Right cardiac atrium (tissue), 5 donors: ENCODE measurements around the gene SNPH. TPM values are rescaled to one million over a fixed set of nuclear protein-coding genes. Genes with fewer than 3 reads are reported as not detected.
A peak's percentile ranks its signal among the peaks of the same experiment; 100 is the strongest.

Experiments
- ATAC-seq, 2 donors: fragments of 200-7000 bp; cut with Tn5 transposase; one replicate each; pipeline versions ENCODE4 v1.8.0 to v1.9.1; 2020; ENCODE audit warnings: moderate library complexity in 2 of 2, mild to moderate bottlenecking in 1 of 2
- DNase-seq, 3 donors: peaks; one replicate each; pipeline ENCODE4 v3.0.0-alpha.2; 2020
- H3K27ac ChIP-seq: one replicate; pipeline ENCODE4 v1.5.1; 2013; ENCODE audit warnings: mild to moderate bottlenecking, low read length, control low read depth, moderate library complexity
- H3K27me3 ChIP-seq: one replicate; pipeline ENCODE4 v1.6.1; 2013; ENCODE audit not compliant: control insufficient read depth, insufficient read depth
- H3K4me1 ChIP-seq: one replicate; pipeline ENCODE4 v1.6.1; 2013; ENCODE audit warnings: low read length; ENCODE audit not compliant: control insufficient read depth, insufficient read depth
- H3K4me3 ChIP-seq: one replicate; pipeline ENCODE4 v1.5.1; 2013; ENCODE audit warnings: low read length, control low read depth
- H3K9me3 ChIP-seq: one replicate; pipeline ENCODE4 v1.6.1; 2013; ENCODE audit warnings: low read length; ENCODE audit not compliant: control insufficient read depth
- WGBS: extraction: QIAGEN DNeasy Blood & Tissue Kit; methylation state at CpG from one replicate; pipeline ENCODE4 v1.1.7; 2013; 5-methylcytosine and 5-hydroxymethylcytosine counted together
- intact Hi-C, 4 donors: fragments of 100-400 bp; cut with DNase I; formaldehyde crosslinking; loops; one replicate each; pipeline versions ENCODE4 v1.11.0 to v1.14.0; 2022 to 2023
- polyA plus RNA-seq: library from polyadenylated mRNA; stranded (reverse); fragments of 200-250 nt; gene quantifications from one replicate; pipeline ENCODE4 v1.2.3, GENCODE V29; 2013
- total RNA-seq, 4 donors: library from RNA; stranded (reverse); fragmentation: NEBNext Ultra II Directional; extraction: Animal tissue kit (Norgen Biotek cat#: 25700); gene quantifications; one replicate each; pipeline ENCODE4 v1.2.1, GENCODE V29; 2021
- donor health status: healthy with polysubstance abuse.
- donor health status: DM: no; HTN: yes; CAD: no.
- donor health status: DM: no; HTN: no; CAD: no.
- donor health status: DM: no; HTN: yes; CAD: no; lungs with severe emphysema.
- donor health status: DM: yes; HTN: yes; CAD: no.

The SNPH gene
- total and polyA plus RNA-seq, 5 donors: 4.8 to 6.8 (median 5.2) TPM

DNA sequence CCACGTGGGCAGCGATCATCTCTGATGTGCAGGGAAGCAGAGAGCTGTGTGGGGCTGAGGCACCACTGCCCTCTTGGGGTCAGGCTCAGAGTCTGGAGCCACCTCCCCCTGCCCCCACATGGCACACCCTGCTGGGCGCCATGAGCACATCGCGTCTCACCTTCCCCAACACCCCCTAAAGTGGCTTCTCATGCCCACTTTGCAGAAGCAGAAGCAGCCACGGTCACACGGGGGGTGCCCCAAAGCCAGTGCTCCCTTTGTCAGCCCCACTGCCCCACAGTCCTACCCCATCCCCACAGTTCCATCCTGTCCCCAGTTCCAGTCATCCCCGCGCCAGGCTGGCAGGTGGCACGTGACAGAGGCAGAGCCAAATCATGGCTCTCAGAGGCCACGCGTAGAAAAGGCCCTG lies 43.3 kb downstream of the SNPH start:
- no peak for ATAC-seq
- intact Hi-C loops: no loop called here

GRCh38 chr20:1310071-1310470 lies 44.0 kb downstream of the SNPH start:
- Histone ChIP-seq H3K9me3 (no peaks in the 10 kb centered on the region), H3K27me3 (no peaks in the 10 kb centered on the region), H3K4me1 (peaks cover 3% of the 10 kb centered on the region), H3K4me3 (no peak overlapping the region), H3K27ac (no peak overlapping the region)
- 71% methylated on average over 9 of the region's 9 CpGs for WGBS
- no peak for ATAC-seq
- intact Hi-C loops: loop anchor here in 3 of 4 donors (5.0 kb wide), 3 partner anchors 87 to 132 kb away; no protein-coding TSS in a partner anchor
- DNase-seq: no peak

More for the DNA sequence above, 43.3 kb downstream of the SNPH start:
- no peak for DNase-seq
- no peak overlapping the region for H3K4me3 ChIP-seq
- H3K9me3 ChIP-seq: no peaks in the 10 kb centered on the region
- no peak overlapping the region for H3K27ac ChIP-seq
- WGBS: 85% methylated on average over 12 of the region's 12 CpGs
- H3K27me3 ChIP-seq: no peaks in the 10 kb centered on the region
- H3K4me1 ChIP-seq: peaks cover 3% of the 10 kb centered on the region

DNA sequence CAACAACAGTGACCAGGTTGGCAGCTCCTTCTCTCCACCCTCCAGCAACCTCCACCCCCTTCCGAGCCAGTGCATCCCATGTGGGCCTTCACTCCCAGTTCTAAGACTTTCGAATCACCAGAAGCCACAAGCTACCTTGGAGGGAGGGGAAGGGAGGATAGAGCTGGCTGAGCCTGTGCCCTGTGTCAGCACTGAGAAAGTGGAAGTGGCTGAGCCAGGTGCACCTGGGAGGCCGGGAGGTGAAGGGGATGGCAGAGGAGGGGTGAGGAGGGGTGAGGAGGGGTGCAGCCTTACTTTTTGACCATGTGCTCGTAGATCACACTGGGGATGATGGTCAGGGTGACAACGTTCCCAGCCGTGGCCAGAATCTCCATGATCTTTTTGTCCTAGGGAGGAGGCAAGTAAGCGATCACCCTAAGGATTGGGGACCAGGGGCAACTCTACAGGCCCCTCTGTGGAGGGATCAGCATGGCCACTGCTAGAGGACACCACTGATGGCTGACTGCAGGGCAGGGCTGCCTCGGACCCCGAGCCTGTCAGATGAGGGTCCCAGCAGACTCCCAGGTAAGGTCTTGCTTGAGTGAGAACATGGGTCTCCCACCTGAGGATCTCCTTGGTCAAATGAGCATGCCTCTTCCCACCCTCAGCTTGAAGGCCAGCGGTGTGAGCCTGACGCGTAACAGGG lies 44.6 kb downstream of the SNPH start:
- intact Hi-C loops: loop anchor here in 3 of 4 donors (5.0 kb wide), 3 partner anchors 87 to 132 kb away; no protein-coding TSS in a partner anchor
- Histone ChIP-seq H3K4me3 (no peak overlapping the region), H3K4me1 (peaks cover 3% of the 10 kb centered on the region), H3K27ac (no peak overlapping the region), H3K27me3 (no peaks in the 10 kb centered on the region), H3K9me3 (no peaks in the 10 kb centered on the region)
- no peak for DNase-seq
- ATAC-seq: no peak
- WGBS: 85% methylated on average over 12 of the region's 12 CpGs

GRCh38 chr20:1312308-1312707 lies 46.2 kb downstream of the SNPH start:
- ATAC-seq (no peak), DNase-seq (no peak)
- H3K27me3 ChIP-seq: no peaks in the 10 kb centered on the region
- peaks cover 3% of the 10 kb centered on the region for H3K4me1 ChIP-seq
- H3K27ac ChIP-seq: no peak overlapping the region
- no peak overlapping the region for H3K4me3 ChIP-seq
- 96% methylated on average over 20 of the region's 20 CpGs for WGBS
- no peaks in the 10 kb centered on the region for H3K9me3 ChIP-seq
- intact Hi-C loops: loop anchor here in 3 of 4 donors (2.0 to 5.0 kb wide), 4 partner anchors 85 to 130 kb away; no protein-coding TSS in a partner anchor

DNA sequence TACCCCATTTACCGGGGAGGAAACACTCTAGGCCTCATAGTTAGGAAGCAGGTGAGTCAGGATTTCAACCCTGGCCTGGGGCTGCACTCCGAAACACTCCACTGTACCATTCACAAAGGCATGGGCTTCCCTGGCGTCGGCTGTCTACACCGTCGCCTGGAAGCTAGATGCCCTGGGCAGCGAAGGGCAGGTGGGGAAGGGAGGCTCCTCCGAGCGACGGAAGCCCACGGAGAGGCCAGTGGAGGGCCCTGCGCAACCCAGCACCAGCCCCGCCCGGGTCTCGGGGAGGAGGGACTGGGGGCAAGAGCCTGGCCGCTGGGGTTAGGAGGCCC lies 46.8 kb downstream of the SNPH start:
- no peaks in the 10 kb centered on the region for H3K27me3 ChIP-seq
- intact Hi-C loops: loop anchor here (1.0 to 5.0 kb wide), 5 partner anchors 84 to 129 kb away; no protein-coding TSS in a partner anchor
- no peak overlapping the region for H3K4me3 ChIP-seq
- H3K27ac ChIP-seq: no peak overlapping the region
- ATAC-seq (peak in 1 of 2 donors; percentile 32), DNase-seq (no peak)
- H3K4me1 ChIP-seq: peaks cover 3% of the 10 kb centered on the region
- 73% methylated on average over 16 of the region's 16 CpGs for WGBS
- no peaks in the 10 kb centered on the region for H3K9me3 ChIP-seq

DNA sequence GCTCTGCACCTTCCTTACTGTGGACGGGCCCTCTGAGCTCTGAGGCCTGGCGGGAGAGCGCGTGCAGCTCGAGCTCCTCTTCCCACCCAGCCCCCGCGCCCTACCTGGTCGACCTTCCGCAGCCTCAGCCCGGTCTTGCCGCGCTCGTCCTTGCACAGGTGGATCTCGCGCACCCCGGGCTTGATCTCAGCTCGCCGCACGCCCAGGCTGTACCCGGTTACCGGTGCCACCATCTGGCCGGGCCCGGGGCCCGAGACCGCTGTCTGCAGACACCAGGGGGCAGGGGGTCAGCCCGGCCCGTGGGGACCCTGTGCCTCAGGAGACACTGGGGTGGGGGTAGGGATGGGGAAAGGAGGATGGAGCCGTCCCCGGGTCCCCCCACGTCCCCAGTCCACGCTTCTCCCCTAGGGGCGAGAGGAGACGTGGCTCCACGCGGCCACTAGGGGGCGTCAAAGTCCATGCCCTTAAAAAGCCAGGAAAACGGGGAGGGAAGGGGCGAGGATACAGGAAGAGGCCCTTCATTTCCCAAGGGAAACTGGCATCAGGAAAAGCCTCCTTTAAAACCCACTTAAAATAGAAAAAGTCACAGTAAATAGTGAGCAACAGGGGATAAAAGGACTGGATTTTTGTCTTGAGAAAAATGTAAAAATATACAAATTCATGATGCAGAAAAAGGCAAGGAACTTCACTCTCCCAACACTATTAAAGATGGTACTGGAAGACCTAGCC lies 47.3 kb downstream of the SNPH start:
- no peak overlapping the region for H3K4me3 ChIP-seq
- WGBS: 16% methylated on average over 38 of the region's 38 CpGs

GRCh38 chr20:1315804-1316203 lies 49.7 kb downstream of the SNPH start:
- no peak for DNase-seq
- Histone ChIP-seq H3K27ac (no peak overlapping the region), H3K4me1 (peaks cover 3% of the 10 kb centered on the region), H3K4me3 (no peak overlapping the region), H3K9me3 (no peaks in the 10 kb centered on the region), H3K27me3 (no peaks in the 10 kb centered on the region)
- no peak for ATAC-seq
- 91% methylated on average over 5 of the region's 5 CpGs for WGBS
- intact Hi-C loops: no loop called here

More for the DNA sequence above, 47.3 kb downstream of the SNPH start:
- ATAC-seq: peak; percentile 83 to 89
- peaks cover 3% of the 10 kb centered on the region for H3K4me1 ChIP-seq
- no peaks in the 10 kb centered on the region for H3K27me3 ChIP-seq
- no peaks in the 10 kb centered on the region for H3K9me3 ChIP-seq
- H3K27ac ChIP-seq: no peak overlapping the region
- intact Hi-C loops: loop anchor here (1.0 to 5.0 kb wide), 5 partner anchors 84 to 129 kb away; no protein-coding TSS in a partner anchor
- peak; percentile 80 to 90 (median 89) for DNase-seq

DNA sequence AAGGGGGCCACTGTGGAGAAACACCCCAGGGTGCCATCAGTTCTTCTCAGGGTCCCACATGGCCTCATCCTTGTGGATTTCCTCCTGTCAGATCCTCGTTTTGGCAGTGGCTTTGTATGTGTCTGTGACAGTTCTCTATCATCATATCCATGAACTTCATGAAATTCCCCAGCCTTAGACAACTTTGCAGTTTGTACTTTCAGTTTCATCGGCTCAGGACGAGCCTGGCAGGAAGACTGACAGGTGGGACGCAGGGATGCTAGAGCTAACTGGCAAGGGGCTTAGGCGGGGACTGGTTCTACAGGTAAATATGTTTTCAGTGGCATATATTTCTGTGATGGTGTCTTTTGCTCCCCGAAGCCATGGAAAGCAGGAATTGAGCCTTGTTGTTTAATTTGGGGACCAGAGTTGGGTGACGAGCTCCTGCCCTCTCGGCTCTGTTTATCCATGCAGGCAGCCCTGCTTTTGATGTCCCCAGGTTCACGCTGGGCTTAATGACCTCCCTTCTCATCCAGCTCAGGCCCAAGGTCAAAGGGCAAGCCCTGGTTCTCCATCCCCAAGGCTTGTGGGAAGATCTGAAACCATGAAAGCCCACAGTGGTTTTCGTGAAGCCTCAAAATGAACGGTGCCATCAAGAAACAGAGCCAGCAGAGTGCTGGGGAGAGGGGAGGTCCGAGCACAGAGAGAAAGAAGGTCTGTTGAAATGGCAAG lies 51.6 kb downstream of the SNPH start:
- ATAC-seq: no peak
- H3K4me1 ChIP-seq: peaks cover 6% of the 10 kb centered on the region
- no peak overlapping the region for H3K4me3 ChIP-seq
- H3K27me3 ChIP-seq: no peaks in the 10 kb centered on the region
- no peaks in the 10 kb centered on the region for H3K9me3 ChIP-seq
- 57% methylated on average over 12 of the region's 12 CpGs for WGBS
- intact Hi-C loops: no loop called here
- no peak for DNase-seq
- H3K27ac ChIP-seq: no peak overlapping the region

GRCh38 chr20:1319051-1319450 lies 53.0 kb downstream of the SNPH start:
- Histone ChIP-seq H3K4me3 (no peak overlapping the region), H3K9me3 (no peaks in the 10 kb centered on the region), H3K4me1 (peaks cover 3% of the 10 kb centered on the region), H3K27me3 (no peaks in the 10 kb centered on the region), H3K27ac (no peak overlapping the region)
- no peak for ATAC-seq
- intact Hi-C loops: no loop called here
- WGBS: 76% methylated on average over 4 of the region's 4 CpGs
- DNase-seq: no peak

DNA sequence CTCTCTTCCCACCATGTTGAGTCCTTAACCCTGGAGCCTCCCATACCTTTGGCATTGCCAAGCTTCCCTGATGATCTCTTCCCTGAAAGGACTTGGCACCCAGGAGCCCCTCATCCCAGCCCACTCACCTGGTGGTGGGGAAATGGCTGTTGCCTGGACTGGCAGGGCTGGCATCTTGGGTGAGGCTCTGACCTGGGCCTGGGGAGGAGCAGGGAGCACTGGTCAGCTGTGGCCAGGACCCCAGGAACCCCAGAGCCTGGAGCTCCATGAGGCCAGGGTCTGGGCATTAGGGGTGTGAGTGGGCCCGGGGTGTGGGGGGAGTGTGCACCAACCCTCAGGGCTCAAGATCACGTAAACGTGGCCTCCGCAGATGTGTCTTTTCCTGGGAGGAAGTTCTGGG lies 53.4 kb downstream of the SNPH start:
- peak in 1 of 3 donors; percentile 37 for DNase-seq

GRCh38 chr20:1320016-1320415 lies 53.9 kb downstream of the SNPH start:
- WGBS: 91% methylated on average over 6 of the region's 6 CpGs
- peaks cover 3% of the 10 kb centered on the region for H3K4me1 ChIP-seq

More for the DNA sequence above, 53.4 kb downstream of the SNPH start:
- no peaks in the 10 kb centered on the region for H3K27me3 ChIP-seq
- ATAC-seq: no peak
- no peaks in the 10 kb centered on the region for H3K9me3 ChIP-seq
- no peak overlapping the region for H3K4me3 ChIP-seq
- WGBS: 74% methylated on average over 4 of the region's 4 CpGs
- intact Hi-C loops: no loop called here
- no peak overlapping the region for H3K27ac ChIP-seq
- H3K4me1 ChIP-seq: peaks cover 3% of the 10 kb centered on the region

More at GRCh38 chr20:1320016-1320415, 53.9 kb downstream of the SNPH start:
- no peak for ATAC-seq
- Histone ChIP-seq H3K27ac (no peak overlapping the region), H3K9me3 (no peaks in the 10 kb centered on the region), H3K27me3 (no peaks in the 10 kb centered on the region), H3K4me3 (no peak overlapping the region)
- DNase-seq: no peak
- intact Hi-C loops: loop anchor here in 3 of 4 donors (5.0 kb wide), 2 partner anchors 67 to 72 kb away; partner anchors contain the start of gene FKBP1A (in 2 of the 3)
